Effector memory CD4-positive, alpha-beta T cell (primary cell): ENCODE data around the gene GSTK1.

Experiments used
- DNase-seq, 3 donors: peaks; one replicate each; pipeline ENCODE4 v3.0.0-alpha.2; 2020
- H3K27ac ChIP-seq: 2 replicates; pipeline ENCODE4 v1.7.0; 2013; ENCODE audit warnings: mild to moderate bottlenecking, low read length, moderate library complexity; ENCODE audit not compliant: insufficient read depth, poor library complexity, severe bottlenecking
- H3K27me3 ChIP-seq: replicated peaks from 2 replicates; pipeline ENCODE4 v1.7.0; 2013; ENCODE audit warnings: mild to moderate bottlenecking, low read length; ENCODE audit not compliant: insufficient read depth, control insufficient read depth, poor library complexity, severe bottlenecking
- H3K36me3 ChIP-seq: 2 replicates; pipeline ENCODE4 v1.7.0; 2013; ENCODE audit warnings: mild to moderate bottlenecking, low read length, moderate library complexity; ENCODE audit not compliant: control insufficient read depth, insufficient read depth
- H3K4me1 ChIP-seq: 2 replicates; pipeline ENCODE4 v1.7.0; 2013; ENCODE audit warnings: low read length, mild to moderate bottlenecking; ENCODE audit not compliant: control insufficient read depth, insufficient read depth, poor library complexity, severe bottlenecking
- H3K4me3 ChIP-seq: 2 replicates; pipeline ENCODE4 v1.7.0; 2013; ENCODE audit warnings: low read length, low read depth, mild to moderate bottlenecking; ENCODE audit not compliant: insufficient read depth, poor library complexity, severe bottlenecking
- H3K9me3 ChIP-seq: 2 replicates; pipeline ENCODE4 v1.7.0; 2013; ENCODE audit warnings: mild to moderate bottlenecking, low read length, moderate library complexity; ENCODE audit not compliant: control insufficient read depth

GSTK1 gene

DNA sequence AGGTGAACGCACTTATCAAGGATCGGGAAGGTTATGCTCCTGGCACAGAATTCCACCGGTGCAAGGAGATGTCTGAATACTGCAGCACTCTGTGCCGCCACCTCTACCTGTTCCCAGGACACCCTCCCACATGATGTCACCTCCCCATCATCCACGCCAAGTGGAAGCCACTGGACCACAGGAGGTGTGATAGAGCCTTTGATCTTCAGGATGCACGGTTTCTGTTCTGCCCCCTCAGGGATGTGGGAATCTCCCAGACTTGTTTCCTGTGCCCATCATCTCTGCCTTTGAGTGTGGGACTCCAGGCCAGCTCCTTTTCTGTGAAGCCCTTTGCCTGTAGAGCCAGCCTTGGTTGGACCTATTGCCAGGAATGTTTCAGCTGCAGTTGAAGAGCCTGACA, 41.7 kb downstream of the GSTK1 start:
- Histone ChIP-seq H3K4me1 (no peaks in the 10 kb centered on the region), H3K4me3 (no peak overlapping the region), H3K36me3 (peaks cover 59% of the 10 kb centered on the region), H3K9me3 (no peaks in the 10 kb centered on the region), H3K27ac (no peak overlapping the region), H3K27me3 (no peaks in the 10 kb centered on the region)
- no peak for DNase-seq

GRCh38 chr7:143305423-143306070, 42.3 kb downstream of the GSTK1 start:
- peak; percentile 37 to 43 (median 40) for DNase-seq
- peaks cover 53% of the 10 kb centered on the region for H3K36me3 ChIP-seq
- no peaks in the 10 kb centered on the region for H3K27me3 ChIP-seq
- no peak overlapping the region for H3K27ac ChIP-seq
- peaks cover 4% of the 10 kb centered on the region for H3K4me1 ChIP-seq
- H3K4me3 ChIP-seq, result no peak overlapping the region
- no peaks in the 10 kb centered on the region for H3K9me3 ChIP-seq

- H3K9me3 ChIP-seq, result no peaks in the 10 kb centered on the region
- H3K4me3 ChIP-seq, result no peak overlapping the region
- peaks cover 5% of the 10 kb centered on the region for H3K4me1 ChIP-seq
- no peak for DNase-seq
- H3K36me3 ChIP-seq, result peaks cover 28% of the 10 kb centered on the region
- no peaks in the 10 kb centered on the region for H3K27me3 ChIP-seq
- H3K27ac ChIP-seq, result no peak overlapping the region
Observed at GRCh38 chr7:143308632-143309031, 45.4 kb downstream of the GSTK1 start.

DNA sequence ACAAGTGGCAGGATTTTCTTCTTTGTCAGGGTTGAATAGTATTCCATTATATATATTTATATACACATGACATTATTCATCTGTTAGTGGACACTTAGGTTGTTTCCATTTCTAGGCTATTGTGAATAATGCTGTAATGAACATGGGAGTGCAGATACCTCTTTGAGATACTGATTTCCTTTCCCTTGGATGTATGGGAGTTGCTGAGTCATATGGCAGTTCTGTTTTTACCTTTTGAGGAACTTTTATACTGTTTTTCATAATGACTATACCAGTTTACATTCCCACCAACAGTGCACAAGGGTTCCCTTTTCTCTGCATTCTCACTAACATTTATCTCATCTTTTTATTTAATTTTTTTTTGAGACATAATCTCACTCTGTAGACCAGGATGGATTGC, 50.9 kb downstream of the GSTK1 start:
- H3K9me3 ChIP-seq, result no peaks in the 10 kb centered on the region
- no peaks in the 10 kb centered on the region for H3K27me3 ChIP-seq
- H3K27ac ChIP-seq, result no peak overlapping the region
- peaks cover 5% of the 10 kb centered on the region for H3K4me1 ChIP-seq
- H3K36me3 ChIP-seq, result no peaks in the 10 kb centered on the region
- no peak for DNase-seq
- H3K4me3 ChIP-seq, result no peak overlapping the region

GRCh38 chr7:143315776-143316175, 52.5 kb downstream of the GSTK1 start, which contains the start of gene CLCN1:
CLCN1 (plus strand) TSS chr7:143316111; CDS start chr7:143316213, 102 bp downstream.
- H3K36me3 ChIP-seq, result no peaks in the 10 kb centered on the region
- no peak for DNase-seq
- H3K4me1 ChIP-seq, result no peaks in the 10 kb centered on the region
- no peaks in the 10 kb centered on the region for H3K27me3 ChIP-seq
- no peak within 1 kb of the TSS for H3K4me3 ChIP-seq
- H3K27ac ChIP-seq, result no peak within 1 kb of the TSS
- H3K9me3 ChIP-seq, result no peaks in the 10 kb centered on the region

DNA sequence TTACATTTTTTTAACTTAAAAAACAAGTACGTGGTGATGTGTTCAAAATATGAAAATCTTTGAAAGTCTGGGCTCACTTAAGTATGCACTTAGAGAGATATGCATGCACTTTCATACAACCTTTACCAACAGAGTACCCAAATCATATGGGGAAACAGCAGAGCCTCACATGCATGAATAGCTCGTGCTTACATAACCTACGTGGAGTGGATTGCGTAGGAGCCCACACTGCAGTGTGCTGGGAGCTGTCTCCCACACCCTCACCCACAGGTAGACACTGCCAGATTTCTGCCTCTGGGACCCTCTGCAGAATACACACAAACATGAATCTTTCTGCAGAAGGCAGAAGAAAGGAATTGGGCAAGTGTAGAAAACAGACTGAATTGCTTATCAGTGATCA, 53.3 kb downstream of the GSTK1 start:
- Histone ChIP-seq H3K4me1 (no peaks in the 10 kb centered on the region), H3K27ac (no peak overlapping the region), H3K4me3 (no peak overlapping the region), H3K9me3 (no peaks in the 10 kb centered on the region), H3K27me3 (no peaks in the 10 kb centered on the region), H3K36me3 (no peaks in the 10 kb centered on the region)
- no peak for DNase-seq

GRCh38 chr7:143318661-143319060, 55.4 kb downstream of the GSTK1 start:
- H3K27me3 ChIP-seq, result no peaks in the 10 kb centered on the region
- no peak overlapping the region for H3K27ac ChIP-seq
- H3K4me1 ChIP-seq, result no peaks in the 10 kb centered on the region
- H3K36me3 ChIP-seq, result no peaks in the 10 kb centered on the region
- no peaks in the 10 kb centered on the region for H3K9me3 ChIP-seq
- no peak for DNase-seq
- no peak overlapping the region for H3K4me3 ChIP-seq
